H1 (cell line): ENCODE results near the gene TMEM140. TPM values are rescaled to one million over a fixed set of nuclear protein-coding genes. Genes with fewer than 3 reads are reported as not detected.

Source experiments
- CTCF ChIA-PET: fragments of 300-600 bp; sonication (Branson Sonifier 250); formaldehyde crosslinking; loops from one replicate; lab custom pipeline; 2021; ENCODE audit not compliant: partially characterized antibody; lab: Charles Lee
- POLR2A ChIA-PET: fragments of 300-600 bp; sonication (Branson Sonifier 250); formaldehyde crosslinking; loops from one replicate; lab custom pipeline; 2021; ENCODE audit warnings: inconsistent platforms; ENCODE audit not compliant: partially characterized antibody; lab: Charles Lee
- DNase-seq, 2 experiments: peaks; one replicate each; pipeline versions ENCODE4 v3.0.0 to v3.0.0-alpha.2; 2010 to 2022; ENCODE audit warnings: low spot score in 2 of 2, low read depth in 1 of 2, mixed read lengths in 1 of 2
- FAIRE-seq: peaks from 2 replicates; lab custom pipeline; 2011; peaks lifted over from hg19 to GRCh38; lab: Jason Lieb, UNC
- H2AFZ ChIP-seq: 2 replicates; pipeline ENCODE4 v1.8.1; 2012; ENCODE audit warnings: low read length, inconsistent platforms
- H2AK5ac ChIP-seq: 2 replicates; pipeline ENCODE4 v1.6.1; 2013; ENCODE audit warnings: low read depth, low read length
- H2BK120ac ChIP-seq: replicated peaks from 2 replicates; pipeline ENCODE3; 2013; ENCODE audit warnings: low read depth, low read length, inconsistent platforms
- H2BK12ac ChIP-seq: 2 replicates; pipeline ENCODE4 v1.6.1; 2013; ENCODE audit warnings: low read depth, low read length
- H2BK15ac ChIP-seq: 2 replicates; pipeline ENCODE4 v1.6.1; 2013; ENCODE audit warnings: low read length
- H2BK20ac ChIP-seq: 2 replicates; pipeline ENCODE4 v1.6.1; 2013; ENCODE audit warnings: low read length
- H2BK5ac ChIP-seq: 2 replicates; pipeline ENCODE4 v1.6.1; 2013; ENCODE audit warnings: low read depth, low read length
- H3K14ac ChIP-seq: 2 replicates; pipeline ENCODE4 v1.6.1; 2013; ENCODE audit warnings: inconsistent platforms; ENCODE audit not compliant: insufficient read length
- H3K18ac ChIP-seq: 2 replicates; pipeline ENCODE4 v1.6.1; 2013; ENCODE audit warnings: low read length; ENCODE audit errors: extremely low read depth
- H3K23ac ChIP-seq: 2 replicates; pipeline ENCODE4 v1.6.1; 2013; ENCODE audit warnings: inconsistent platforms; ENCODE audit not compliant: insufficient read length
- H3K23me2 ChIP-seq: 2 replicates; pipeline ENCODE4 v1.6.1; 2013; ENCODE audit warnings: low read depth, low read length
- H3K27ac ChIP-seq: 2 replicates; pipeline ENCODE4 v1.6.1; 2011; ENCODE audit warnings: low read depth, low read length, inconsistent platforms
- H3K27me3 ChIP-seq, 4 experiments: replicated peaks in 1 of 4; 1 replicate in 1 of 4; 2 replicates in 3 of 4; pipeline versions ENCODE4 v1.6.1 to v1.8.1; 2011 to 2013; ENCODE audit warnings: low read length in 3 of 4, mild to moderate bottlenecking in 3 of 4, inconsistent platforms in 2 of 4, mixed read lengths in 2 of 4, moderate library complexity in 1 of 4; ENCODE audit not compliant: control insufficient read depth in 3 of 4, insufficient read depth in 3 of 4; ENCODE audit errors: extremely low read depth in 1 of 4
- H3K36me3 ChIP-seq, 4 experiments: 2 replicates each; pipeline versions ENCODE4 v1.6.1 to v1.8.1; 2011 to 2013; ENCODE audit warnings: mild to moderate bottlenecking in 4 of 4, low read length in 3 of 4, moderate library complexity in 2 of 4, control low read depth in 1 of 4, inconsistent platforms in 1 of 4; ENCODE audit not compliant: insufficient read depth in 4 of 4, control insufficient read depth in 2 of 4
- H3K4ac ChIP-seq: replicated peaks from 2 replicates; pipeline ENCODE3; 2013; ENCODE audit warnings: low read length, low read depth, mixed read lengths, inconsistent platforms; ENCODE audit not compliant: insufficient read length
- H3K4me1 ChIP-seq, 4 experiments: replicated peaks in 1 of 4; 1 replicate in 1 of 4; 2 replicates in 3 of 4; pipeline versions ENCODE4 v1.6.1 to v1.8.1; 2011 to 2013; ENCODE audit warnings: low read length in 3 of 4, inconsistent platforms in 2 of 4, mixed read lengths in 1 of 4; ENCODE audit not compliant: insufficient read depth in 4 of 4, control insufficient read depth in 3 of 4
- H3K4me2 ChIP-seq, 2 experiments: 2 replicates each; pipeline versions ENCODE4 v1.6.1 to v1.8.1; 2011 to 2013; ENCODE audit warnings: low read depth in 2 of 2, low read length in 2 of 2, control low read depth in 1 of 2, inconsistent platforms in 1 of 2, mild to moderate bottlenecking in 1 of 2; ENCODE audit not compliant: insufficient read depth in 1 of 2
- H3K4me3 ChIP-seq, 4 experiments: fragments of 200-600, 300-600 bp in 1 of 4; sonication (generic), shearing (Covaris generic), sonication (Bioruptor Twin) in 1 of 4; 2 replicates each; pipeline versions ENCODE4 v1.5.1 to v1.8.1; 2011 to 2016; ENCODE audit warnings: low read length in 4 of 4, low read depth in 3 of 4, control low read depth in 2 of 4, inconsistent platforms in 2 of 4, mild to moderate bottlenecking in 2 of 4, mixed read lengths in 1 of 4, moderate library complexity in 1 of 4; ENCODE audit not compliant: insufficient read depth in 2 of 4; ENCODE audit errors: extremely low read depth in 1 of 4
- H3K56ac ChIP-seq: replicated peaks from 2 replicates; pipeline ENCODE3; 2013; ENCODE audit warnings: low read depth, mild to moderate bottlenecking, mixed read lengths, low read length, inconsistent platforms; ENCODE audit not compliant: insufficient read length
- H3K79me1 ChIP-seq: 2 replicates; pipeline ENCODE4 v1.6.1; 2013; ENCODE audit warnings: low read depth, low read length, control low read depth
- H3K79me2 ChIP-seq, 2 experiments: 2 replicates each; pipeline versions ENCODE4 v1.6.1 to v1.8.1; 2012 to 2013; ENCODE audit warnings: low read length in 2 of 2, mild to moderate bottlenecking in 2 of 2, inconsistent platforms in 1 of 2; ENCODE audit not compliant: insufficient read depth in 2 of 2, control insufficient read depth in 1 of 2
- H3K9ac ChIP-seq, 4 experiments: replicated peaks in 1 of 4; 1 replicate in 1 of 4; 2 replicates in 3 of 4; pipeline versions ENCODE4 v1.6.1 to v1.8.1; 2011 to 2013; ENCODE audit warnings: low read depth in 3 of 4, low read length in 3 of 4, control low read depth in 2 of 4, mild to moderate bottlenecking in 2 of 4, moderate library complexity in 2 of 4, inconsistent platforms in 1 of 4; ENCODE audit errors: extremely low read depth in 1 of 4
- H3K9me3 ChIP-seq, 2 experiments: 2 replicates each; pipeline versions ENCODE4 v1.6.1 to v1.8.1; 2012 to 2013; ENCODE audit warnings: mild to moderate bottlenecking in 2 of 2, moderate library complexity in 2 of 2, control low read depth in 1 of 2, inconsistent platforms in 1 of 2, low read depth in 1 of 2, low read length in 1 of 2, mixed read lengths in 1 of 2; ENCODE audit not compliant: insufficient read depth in 2 of 2
- H4K20me1 ChIP-seq, 2 experiments: replicated peaks in 1 of 2; 2 replicates each; pipeline versions ENCODE3 to v1.8.1; 2011 to 2013; ENCODE audit warnings: inconsistent platforms in 2 of 2, low read length in 2 of 2, mild to moderate bottlenecking in 1 of 2; ENCODE audit not compliant: insufficient read depth in 2 of 2, control insufficient read depth in 1 of 2
- H4K5ac ChIP-seq: 2 replicates; pipeline ENCODE4 v1.6.1; 2013; ENCODE audit warnings: low read length, low read depth, mixed read lengths, inconsistent platforms; ENCODE audit not compliant: insufficient read length
- H4K8ac ChIP-seq: 2 replicates; pipeline ENCODE4 v1.8.0; 2013; ENCODE audit warnings: mild to moderate bottlenecking, moderate library complexity, low read length, inconsistent platforms; ENCODE audit not compliant: insufficient read depth; ENCODE audit errors: extremely low read depth
- H4K91ac ChIP-seq: replicated peaks from 2 replicates; pipeline ENCODE3; 2013; ENCODE audit warnings: low read length, mixed read lengths, inconsistent platforms; ENCODE audit not compliant: insufficient read length
- KDM4A ChIP-seq: IDR thresholded peaks from one replicate; pipeline ENCODE4 v1.7.1; 2012; ENCODE audit warnings: low read depth, mild to moderate bottlenecking, moderate library complexity, low read length, inconsistent platforms; ENCODE audit not compliant: severe bottlenecking
- POLR2A ChIP-seq, 2 experiments: IDR thresholded peaks; 1 replicate in 1 of 2; 2 replicates in 1 of 2; pipeline ENCODE4 v1.6.1; 2011; ENCODE audit warnings: low read depth in 2 of 2, low read length in 2 of 2, mild to moderate bottlenecking in 2 of 2; ENCODE audit errors: control extremely low read depth in 1 of 2
- RFX5 ChIP-seq: IDR thresholded peaks from 2 replicates; pipeline ENCODE4 v1.6.1; 2011; ENCODE audit warnings: low read depth, low read length, improper control_type of control experiment, borderline replicate concordance
- TCF12 ChIP-seq: IDR thresholded peaks from 2 replicates; pipeline ENCODE4 v1.6.1; 2011; ENCODE audit warnings: low read depth, mild to moderate bottlenecking, low read length
- WGBS, 2 experiments: shearing (Covaris generic) in 1 of 2; methylation state at CpG; one replicate each; pipeline versions ENCODE4 v1.1.6 to v1.1.7; 2013 to 2015; ENCODE audit warnings: low lambda C conversion rate in 2 of 2, mixed read lengths in 2 of 2, inconsistent platforms in 1 of 2, low coverage in 1 of 2, missing lambda C conversion rate in 1 of 2; ENCODE audit not compliant: insufficient replicate concordance in 2 of 2, insufficient coverage in 1 of 2, insufficient read length in 1 of 2; ENCODE audit errors: extremely low coverage in 1 of 2, missing lambda C conversion rate in 1 of 2; 5-methylcytosine and 5-hydroxymethylcytosine counted together
- polyA plus RNA-seq, 7 experiments: library from polyadenylated mRNA; depleted of rRNA in 3 of 7; stranded (reverse) in 5 of 7; unstranded in 2 of 7; fragments of >200 nt in 5 of 7; fragments of 200-250 nt in 2 of 7; gene quantifications; 1 replicate in 5 of 7; 2 replicates in 1 of 7; 4 replicates in 1 of 7; pipeline versions ENCODE4 v1.2.1 to v1.2.3, GENCODE V29; 2011 to 2013; ENCODE audit warnings: missing spikeins in 2 of 7, mixed read lengths in 2 of 7
- total RNA-seq: library from RNA; stranded (reverse); fragmentation: NEBNext Ultra II Directional; extraction: Animal tissue kit (Norgen Biotek cat#: 25700); gene quantifications from 2 replicates; pipeline ENCODE4 v1.2.1, GENCODE V29; 2021

The TMEM140 gene
- total and polyA plus RNA-seq, 2 of the 8 experiments (the other 6 are each of a cell fraction or from before 2014, with no cell fraction given) = not detected

- POLR2A ChIA-PET = interaction anchor here (1.0 to 1.5 kb wide), 3 partner anchors 14 to 48 kb away, joined by 3 to 4 read pairs (median 4); no protein-coding TSS in a partner anchor
These were observed 63.0 kb downstream of the TMEM140 start for GRCh38 chr7:135210888-135211178.

More at GRCh38 chr7:135210888-135211178, 63.0 kb downstream of the TMEM140 start:
- Histone ChIP-seq H3K79me2 (no peaks in the 10 kb centered on the region), H3K36me3 (no peaks in the 10 kb centered on the region), H3K4me3 (peak overlapping the region; percentile 58 to 97 (median 78)), H3K14ac (no peak overlapping the region), H4K5ac (no peak overlapping the region), H3K79me1 (no peaks in the 10 kb centered on the region), H2BK20ac (no peak overlapping the region), H2BK12ac (no peak overlapping the region), H2BK15ac (no peak overlapping the region), H3K27me3 (peaks cover 0 to 8% (median 3%) of the 10 kb centered on the region in 4 experiments; a peak in 5 of 7 replicates), H3K23me2 (peaks cover 8% of the 10 kb centered on the region), H3K9ac (peak overlapping the region; percentile 47 to 65 (median 60); a peak in 6 of 7 replicates), H3K9me3 (no peaks in the 10 kb centered on the region), H4K91ac (no peak overlapping the region), H2AK5ac (no peak overlapping the region), H3K23ac (no peak overlapping the region), H2AFZ (peak overlapping the region; percentile 78), H3K56ac (no peak overlapping the region), H2BK5ac (no peak overlapping the region), H3K4ac (no peak overlapping the region), H2BK120ac (no peak overlapping the region), H4K20me1 (no peaks in the 10 kb centered on the region), H4K8ac (no peak overlapping the region), H3K4me2 (peak overlapping the region; percentile 94 to 96), H3K27ac (no peak overlapping the region), H3K18ac (no peak overlapping the region), H3K4me1 (no peaks in the 10 kb centered on the region; a peak in 2 of 7 replicates)
- 18% methylated on average over 13 of the region's 13 CpGs; no CpG with 5 or more reads in 1 of the 2 experiments for WGBS, 2 experiments
- FAIRE-seq (no peak), DNase-seq (no peak)
- TF ChIP-seq TCF12 = no peak
- TF ChIP-seq POLR2A (IDR thresholded peaks at IDR 0.05; ENCODE audit: control extremely low read depth in 1 of 2, low read depth in 2 of 2, low read length in 2 of 2) = no peak
- TF ChIP-seq KDM4A = no peak
- TF ChIP-seq RFX5 = no peak
- CTCF ChIA-PET = interaction anchor here (0.6 to 2.3 kb wide), 4 partner anchors 17 to 104 kb away, joined by 3 to 6 read pairs (median 4); no protein-coding TSS in a partner anchor
